Fibroblast of skin of right quadriceps (primary cell): ENCODE results near the gene NRXN3.

ENCODE experiments used
- DNase-seq: peaks from one replicate; pipeline ENCODE4 v3.0.0-alpha.2; 2013

The NRXN3 gene

DNA sequence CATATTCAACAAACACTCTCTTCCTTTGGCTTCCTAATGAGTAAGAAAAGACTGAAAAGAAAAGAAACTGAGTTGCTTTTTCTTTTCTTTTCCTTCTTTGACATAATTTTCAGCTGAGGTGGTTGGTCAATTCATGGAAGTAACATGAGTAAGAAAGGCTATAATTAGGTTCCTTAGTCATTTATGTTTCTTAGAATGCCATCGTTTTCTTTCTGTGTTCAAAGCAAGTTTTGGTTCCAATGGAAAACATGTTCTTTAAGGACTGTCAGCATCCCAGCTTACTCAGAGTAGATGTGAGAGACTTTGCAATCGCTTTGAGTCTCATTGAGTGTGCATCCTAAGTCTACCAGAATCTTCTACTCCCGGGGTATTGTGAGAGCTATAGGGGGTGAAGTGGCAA, 1158.7 kb downstream of the NRXN3 start:
- DNase-seq: peak; percentile 2

DNA sequence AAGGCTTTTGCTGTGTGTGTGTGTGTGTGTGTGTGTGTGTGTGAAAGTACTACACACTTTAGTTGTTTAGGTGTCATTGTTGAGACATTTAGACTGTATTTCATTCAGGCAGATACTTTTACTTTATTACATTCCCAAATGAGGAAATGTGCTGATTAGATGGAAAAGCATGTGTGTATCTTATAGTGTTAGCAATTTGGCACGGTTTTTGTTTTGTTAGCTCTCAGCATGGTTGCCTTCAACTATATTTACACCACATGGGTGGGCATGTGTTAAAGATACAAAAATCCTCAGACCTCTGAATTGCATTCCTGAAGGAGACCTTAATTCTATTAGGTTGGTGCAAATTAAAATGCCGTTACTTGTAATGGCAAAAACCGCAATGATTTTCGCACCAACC, 1161.7 kb downstream of the NRXN3 start:
- DNase-seq: peak; percentile 1

GRCh38 chr14:79332504-79333197, 1162.5 kb downstream of the NRXN3 start:
- no peak for DNase-seq

DNA sequence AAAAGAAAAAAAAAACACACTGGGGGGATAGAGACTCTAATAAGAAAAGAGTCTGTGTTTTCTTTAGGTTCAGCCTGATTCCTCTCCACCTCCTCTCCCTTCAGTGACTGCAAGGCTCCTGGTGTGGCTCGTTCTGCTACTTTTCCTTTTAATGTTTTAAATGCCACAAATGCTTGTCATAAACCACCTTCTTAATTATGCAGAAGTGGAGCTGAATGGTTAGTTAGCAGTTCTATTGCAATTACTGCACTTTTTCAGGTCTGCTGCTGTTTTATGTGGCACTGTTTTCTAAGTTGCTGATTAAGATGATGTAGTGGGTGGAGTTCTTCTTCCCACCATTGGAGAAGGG, 1163.0 kb downstream of the NRXN3 start:
- no peak for DNase-seq

DNA sequence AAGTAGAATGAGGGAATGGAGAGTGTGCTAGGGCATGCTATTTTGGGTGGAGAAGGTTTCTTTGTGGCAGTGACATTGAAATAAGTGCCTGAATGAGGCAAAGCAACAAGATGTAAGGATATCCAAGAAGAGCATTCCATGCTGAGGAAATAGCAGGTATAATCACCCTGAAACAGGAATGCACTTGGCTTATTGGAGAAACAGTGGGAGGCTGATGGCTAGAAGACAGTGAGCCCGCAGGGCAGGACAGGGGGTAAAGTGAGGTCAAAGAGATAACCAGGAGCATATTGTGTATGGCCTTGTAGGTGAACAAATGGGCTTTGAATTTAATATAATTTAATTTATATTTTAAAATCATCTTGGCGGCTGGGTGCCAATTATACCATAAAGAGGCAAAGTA, 1164.1 kb downstream of the NRXN3 start:
- DNase-seq: no peak

GRCh38 chr14:79337761-79338160, 1167.6 kb downstream of the NRXN3 start:
- no peak for DNase-seq

DNA sequence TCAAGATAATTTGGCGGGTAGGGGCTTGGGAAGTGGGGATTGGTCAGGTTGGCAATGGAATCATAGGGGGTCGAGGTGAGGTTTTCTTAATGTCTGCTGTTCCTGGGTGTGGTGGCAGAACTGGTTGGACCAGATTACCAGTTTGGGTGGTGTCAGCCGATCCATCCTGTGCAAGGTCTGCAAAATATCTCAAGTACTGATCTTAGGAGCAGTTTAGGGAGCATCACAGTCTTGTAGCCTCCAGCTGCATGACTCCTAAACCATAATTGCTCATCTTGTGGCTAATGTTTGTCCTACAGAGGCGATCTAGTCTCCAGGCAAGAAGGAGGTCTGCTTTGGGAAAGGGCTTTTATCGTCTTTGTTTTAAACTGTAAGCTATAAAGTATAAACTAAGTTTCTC, 1172.8 kb downstream of the NRXN3 start:
- no peak for DNase-seq

- no peak for DNase-seq
These were observed 1180.8 kb downstream of the NRXN3 start for GRCh38 chr14:79351011-79351410.

- no peak for DNase-seq
These were observed 1182.0 kb downstream of the NRXN3 start for GRCh38 chr14:79352076-79352630.

DNA sequence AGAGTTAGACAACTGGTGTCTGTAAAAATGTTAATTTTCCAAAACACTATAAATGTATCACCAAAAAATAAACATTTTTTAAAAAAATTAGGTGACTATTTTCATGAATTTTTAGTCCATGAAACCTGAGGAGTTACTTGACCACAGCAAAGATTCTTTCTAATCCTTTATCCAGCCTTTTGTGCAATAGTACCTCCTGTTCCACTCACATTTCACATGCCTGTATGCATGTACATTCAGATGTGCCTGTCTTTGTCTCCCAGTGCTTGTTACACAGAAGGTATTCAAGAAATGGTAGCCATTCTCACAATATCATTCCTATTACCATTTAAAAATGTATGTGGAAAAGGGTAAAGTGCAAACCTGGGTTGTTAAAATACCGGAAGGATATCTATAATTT, 1184.2 kb downstream of the NRXN3 start:
- DNase-seq: no peak

- no peak for DNase-seq
These were observed 1185.9 kb downstream of the NRXN3 start for GRCh38 chr14:79356040-79356439.

GRCh38 chr14:79357307-79357706, 1187.1 kb downstream of the NRXN3 start:
- DNase-seq: no peak

DNA sequence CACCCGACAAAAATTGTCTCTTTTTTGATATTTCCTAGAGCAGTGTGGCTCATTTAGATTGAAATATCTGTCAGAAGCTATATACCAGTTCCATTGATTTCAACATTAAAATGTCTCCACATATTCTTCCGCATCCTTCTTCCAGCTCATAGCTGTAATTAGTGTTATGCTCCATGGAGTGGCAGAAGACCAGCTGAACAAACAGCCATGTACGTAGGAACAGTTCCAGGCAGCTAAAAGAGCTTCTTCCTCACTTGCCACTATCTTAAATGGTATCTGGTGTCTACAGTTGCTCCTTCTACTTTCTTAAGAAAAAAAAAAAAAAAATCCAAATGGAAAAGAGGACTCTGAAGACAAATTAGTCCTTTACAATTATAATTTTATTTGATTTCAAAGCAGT, 1193.1 kb downstream of the NRXN3 start:
- no peak for DNase-seq

- peak; percentile 79 for DNase-seq
These were observed 1199.5 kb downstream of the NRXN3 start for GRCh38 chr14:79369359-79370332.

DNA sequence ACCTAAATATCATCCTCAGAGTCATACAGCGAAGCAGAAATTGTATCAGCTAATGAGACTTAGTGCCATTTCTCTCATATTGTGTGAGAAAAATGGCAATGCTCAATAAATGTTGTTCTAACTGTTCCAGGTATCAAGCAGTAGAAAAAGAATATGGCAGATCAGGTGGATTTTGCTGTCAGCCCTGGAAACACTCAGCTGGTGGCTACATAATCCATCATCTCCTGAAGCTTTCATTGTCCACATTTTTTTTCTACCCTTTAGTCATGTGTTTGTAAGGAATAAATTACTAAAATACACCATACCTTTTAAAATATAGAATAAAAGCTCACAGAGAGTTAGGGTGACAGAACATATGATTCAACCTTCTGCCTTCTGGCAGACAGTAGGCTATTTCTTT, 1200.8 kb downstream of the NRXN3 start:
- DNase-seq: no peak

DNA sequence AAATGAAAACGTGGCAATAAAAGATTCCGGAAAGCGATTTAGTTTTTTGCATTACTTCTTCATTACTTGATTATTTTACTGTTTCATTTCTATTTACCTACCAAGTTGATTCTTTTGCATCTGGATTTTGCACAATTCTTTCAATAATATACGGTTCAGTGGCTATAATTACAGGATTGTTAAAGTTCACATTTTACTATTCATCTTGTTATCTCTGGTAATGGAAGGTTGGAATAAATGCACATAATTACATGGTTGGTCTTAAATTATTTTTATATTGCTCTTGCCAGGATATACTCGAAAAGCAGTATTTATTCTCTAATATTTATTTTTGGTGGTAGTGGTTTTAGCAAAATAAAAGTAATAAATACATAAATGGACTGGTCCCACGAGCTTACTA, 1203.3 kb downstream of the NRXN3 start:
- DNase-seq: no peak

DNA sequence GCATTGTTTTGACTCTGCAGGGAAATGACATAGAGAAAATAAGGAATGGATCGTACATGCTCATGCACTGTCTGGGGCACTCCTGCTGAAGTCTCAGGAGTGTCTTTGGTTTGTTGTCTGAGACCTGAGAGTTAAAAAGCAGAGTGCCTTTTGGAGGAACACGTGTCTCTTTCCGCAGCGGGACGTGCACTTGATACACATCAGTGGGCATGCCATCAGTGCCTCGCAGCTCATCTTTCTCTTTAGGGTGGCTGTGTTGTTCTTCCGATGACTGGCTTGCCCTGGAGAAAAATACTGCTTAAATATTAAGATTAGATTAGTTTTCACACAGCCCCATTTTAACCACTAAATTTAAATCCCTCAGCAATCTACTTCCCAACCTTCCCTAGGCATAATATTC, 1205.2 kb downstream of the NRXN3 start:
- DNase-seq: no peak

- DNase-seq: no peak
These were observed 1206.4 kb downstream of the NRXN3 start for GRCh38 chr14:79376557-79376956.

DNA sequence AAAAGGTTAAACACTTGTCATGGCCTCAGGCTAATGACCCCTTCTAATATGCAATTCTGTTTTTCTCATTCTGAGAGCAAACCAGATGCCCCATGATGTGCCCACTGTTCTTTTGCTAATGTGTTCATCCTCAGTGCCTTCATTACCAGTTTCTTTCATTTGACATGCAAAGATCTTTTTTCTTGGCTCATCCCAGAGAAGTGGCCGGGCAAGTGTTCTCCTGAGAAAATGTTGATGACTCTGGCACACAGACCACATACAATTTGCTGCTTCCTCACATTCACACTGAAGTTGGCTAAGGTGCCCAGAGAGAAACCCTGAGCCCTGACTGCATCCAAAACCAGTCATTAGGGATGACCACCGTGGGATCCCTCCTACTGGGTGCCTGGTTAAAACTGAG, 1207.8 kb downstream of the NRXN3 start:
- DNase-seq: no peak

DNA sequence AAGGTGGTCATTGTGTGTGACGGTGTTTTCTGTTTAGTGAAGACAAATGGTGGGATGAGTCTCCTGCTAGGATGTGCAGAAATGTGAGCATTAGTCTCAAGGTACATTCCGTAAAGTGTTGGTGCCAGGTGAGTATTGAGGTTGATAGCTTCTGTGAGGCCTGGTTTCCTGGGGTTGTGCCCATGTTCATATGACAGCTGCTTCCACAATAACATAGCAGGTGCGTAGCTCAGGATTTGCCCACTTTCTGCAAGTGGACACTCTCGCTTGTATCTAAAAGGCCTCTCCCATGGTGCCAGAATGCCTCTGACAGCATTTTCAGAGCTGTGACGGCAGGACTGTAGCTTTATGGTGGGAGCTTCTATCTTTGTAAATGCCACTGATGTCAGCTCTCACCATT, 1209.1 kb downstream of the NRXN3 start:
- no peak for DNase-seq

DNA sequence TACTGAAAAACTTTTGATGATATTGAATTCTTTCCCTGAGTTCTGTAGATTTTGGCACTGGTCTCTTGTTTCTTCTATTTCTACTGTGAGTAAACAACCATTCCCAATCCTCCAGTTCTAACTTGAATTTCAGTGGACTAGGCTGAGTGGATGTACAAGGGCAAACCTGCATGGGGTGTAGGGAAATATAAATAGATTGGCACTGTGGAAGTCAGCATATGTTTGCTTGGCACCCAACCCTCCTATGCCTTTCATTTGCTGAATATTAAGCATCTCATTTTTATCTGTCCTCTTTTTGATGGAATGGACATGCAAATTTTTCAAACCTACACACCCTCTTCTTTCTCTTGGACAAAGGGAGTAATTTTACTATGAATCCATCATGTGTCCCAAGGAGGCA, 1212.9 kb downstream of the NRXN3 start:
- no peak for DNase-seq

DNA sequence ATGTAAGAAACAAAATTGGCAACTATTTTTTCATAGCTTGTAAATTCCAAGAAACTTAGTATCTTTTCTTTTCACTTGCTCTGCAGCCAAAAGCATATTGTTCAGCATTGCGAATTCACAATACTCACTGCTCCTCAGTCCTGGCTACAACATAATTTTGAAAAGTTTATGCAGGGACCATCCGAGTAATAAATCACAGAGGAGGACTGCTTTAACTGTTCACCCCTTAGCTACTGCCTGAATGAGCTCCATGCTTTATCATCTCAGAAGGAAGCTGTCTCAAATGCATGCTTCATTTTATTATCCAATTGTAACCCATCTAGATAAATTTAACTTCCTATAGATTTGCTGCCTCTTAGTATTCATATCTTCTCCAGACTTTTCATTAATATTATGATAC, 1213.3 kb downstream of the NRXN3 start:
- no peak for DNase-seq

GRCh38 chr14:79395061-79395460, 1224.9 kb downstream of the NRXN3 start:
- DNase-seq: peak; percentile 65

GRCh38 chr14:79404874-79405511, 1234.8 kb downstream of the NRXN3 start:
- DNase-seq: peak; percentile 49
